CD8-positive, alpha-beta memory T cell (primary cell): ENCODE results near the gene NPTX2. TPM values are rescaled to one million over a fixed set of nuclear protein-coding genes. Genes with fewer than 3 reads are reported as not detected.

ENCODE experiments used
- CTCF ChIA-PET: fragments of 350-600 bp; sonication (Branson Sonifier 250); formaldehyde crosslinking; loops from one replicate; lab custom pipeline; 2021; ENCODE audit warnings: antibody characterized with exemption; lab: Charles Lee
- POLR2A ChIA-PET: fragments of 350-600 bp; sonication (Branson Sonifier 250); formaldehyde crosslinking; loops from one replicate; lab custom pipeline; 2021; ENCODE audit warnings: antibody characterized with exemption; lab: Charles Lee
- DNase-seq, 5 donors: peaks; one replicate each; pipeline versions ENCODE4 v3.0.0 to v3.0.0-alpha.2; 2020 to 2022; ENCODE audit warnings: mixed read lengths in 1 of 5
- H3K27ac ChIP-seq: one replicate; pipeline ENCODE4 v1.7.0; 2013; ENCODE audit warnings: low read depth, mild to moderate bottlenecking, low read length, moderate library complexity
- H3K27me3 ChIP-seq: 2 replicates; pipeline ENCODE4 v1.7.0; 2013; ENCODE audit warnings: low read length, mild to moderate bottlenecking; ENCODE audit not compliant: insufficient read depth, poor library complexity, severe bottlenecking
- H3K36me3 ChIP-seq: 2 replicates; pipeline ENCODE4 v1.7.0; 2013; ENCODE audit warnings: mild to moderate bottlenecking, low read length, moderate library complexity; ENCODE audit not compliant: insufficient read depth
- H3K4me1 ChIP-seq: 2 replicates; pipeline ENCODE4 v1.7.0; 2013; ENCODE audit warnings: mild to moderate bottlenecking, low read length, moderate library complexity; ENCODE audit not compliant: insufficient read depth
- H3K4me3 ChIP-seq: 2 replicates; pipeline ENCODE4 v1.7.0; 2013; ENCODE audit warnings: mild to moderate bottlenecking, low read length
- H3K9me3 ChIP-seq: 2 replicates; pipeline ENCODE4 v1.7.0; 2013; ENCODE audit warnings: mild to moderate bottlenecking, low read length
- H3K27ac Mint-ChIP-seq, 8 donors: one replicate each; pipeline ENCODE4 v1.8.0; 2020 to 2021; ENCODE audit warnings: mixed read lengths in 8 of 8, mild to moderate bottlenecking in 6 of 8, inconsistent platforms in 3 of 8, moderate library complexity in 3 of 8
- H3K27me3 Mint-ChIP-seq, 2 donors: one replicate each; pipeline ENCODE4 v1.8.0; 2020 to 2021; ENCODE audit warnings: mixed read lengths in 2 of 2, mild to moderate bottlenecking in 1 of 2, moderate library complexity in 1 of 2
- H3K36me3 Mint-ChIP-seq, 3 donors: one replicate each; pipeline ENCODE4 v1.8.0; 2020 to 2021; ENCODE audit warnings: mixed read lengths in 3 of 3, inconsistent platforms in 1 of 3, mild to moderate bottlenecking in 1 of 3
- H3K4me1 Mint-ChIP-seq, 3 donors: one replicate each; pipeline ENCODE4 v1.8.0; 2020 to 2021; ENCODE audit warnings: mixed read lengths in 3 of 3, inconsistent platforms in 1 of 3, mild to moderate bottlenecking in 1 of 3
- H3K4me3 Mint-ChIP-seq, 7 donors: one replicate each; pipeline ENCODE4 v1.8.0; 2020 to 2021; ENCODE audit warnings: mixed read lengths in 7 of 7, mild to moderate bottlenecking in 6 of 7, moderate library complexity in 4 of 7, inconsistent platforms in 2 of 7
- H3K9me3 Mint-ChIP-seq, 5 donors: one replicate each; pipeline ENCODE4 v1.8.0; 2020 to 2022; ENCODE audit warnings: mixed read lengths in 5 of 5, mild to moderate bottlenecking in 3 of 5, moderate library complexity in 2 of 5, inconsistent platforms in 1 of 5
- polyA plus RNA-seq: library from polyadenylated mRNA; unstranded; fragments of 300-500 nt; fragmentation: Illumina TruSeq; gene quantifications from one replicate; pipeline ENCODE4 v1.2.3, GENCODE V29; 2021
- total RNA-seq, 2 experiments: library from RNA; stranded (reverse); gene quantifications; one replicate each; pipeline ENCODE4 v1.2.3, GENCODE V29; 2021

The NPTX2 gene
- total and polyA plus RNA-seq, 3 experiments from 2014 or later = 0.16 TPM; not detected in 2

DNA sequence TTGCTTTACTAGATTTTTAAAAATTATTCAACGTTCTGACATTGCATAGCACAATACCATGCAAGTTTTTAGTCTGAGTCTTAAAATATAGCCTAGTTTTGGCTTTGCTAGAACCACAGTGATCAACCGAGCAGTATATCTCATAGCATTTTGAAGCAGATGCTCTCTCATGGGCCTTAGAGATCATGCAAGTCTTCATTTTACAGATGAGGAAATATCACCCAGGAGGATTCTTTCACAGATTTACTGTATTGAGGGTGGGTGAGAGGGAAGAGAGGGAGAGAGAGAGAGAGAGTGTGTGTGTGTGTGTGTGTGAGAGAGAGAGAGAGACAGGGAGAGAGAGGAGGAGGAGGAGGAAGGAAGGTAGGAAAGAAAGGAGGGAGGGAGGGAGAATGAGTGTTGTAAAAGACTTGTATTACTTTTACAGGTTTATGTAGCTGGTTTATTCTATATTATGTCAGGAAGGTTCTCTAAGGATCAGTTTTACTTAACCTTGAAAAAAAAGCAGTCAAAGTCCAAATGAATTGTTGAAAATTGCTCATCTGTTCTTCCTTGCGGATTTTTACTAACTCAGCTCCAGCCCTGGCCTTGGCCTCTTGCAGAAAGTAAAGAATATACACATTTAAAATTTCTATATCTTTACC is 14.2 kb upstream of the NPTX2 start:
- Histone ChIP-seq H3K9me3 (no peaks in the 10 kb centered on the region), H3K4me3 (no peak overlapping the region), H3K4me1 (no peaks in the 10 kb centered on the region), H3K27me3 (no peaks in the 10 kb centered on the region), H3K27ac (no peak overlapping the region), H3K36me3 (no peaks in the 10 kb centered on the region)
- H3K4me1 Mint-ChIP-seq = no peaks in the 10 kb centered on the region
- peaks cover 0 to 2% (median 0%) of the 10 kb centered on the region in 5 donors for H3K9me3 Mint-ChIP-seq
- ChIA-PET CTCF (no interaction called here), POLR2A (no interaction called here)
- H3K27me3 Mint-ChIP-seq = peaks cover 0 to 10% of the 10 kb centered on the region in 2 donors
- no peak overlapping the region for H3K27ac Mint-ChIP-seq
- no peak overlapping the region for H3K4me3 Mint-ChIP-seq
- H3K36me3 Mint-ChIP-seq = no peaks in the 10 kb centered on the region
- no peak for DNase-seq

DNA sequence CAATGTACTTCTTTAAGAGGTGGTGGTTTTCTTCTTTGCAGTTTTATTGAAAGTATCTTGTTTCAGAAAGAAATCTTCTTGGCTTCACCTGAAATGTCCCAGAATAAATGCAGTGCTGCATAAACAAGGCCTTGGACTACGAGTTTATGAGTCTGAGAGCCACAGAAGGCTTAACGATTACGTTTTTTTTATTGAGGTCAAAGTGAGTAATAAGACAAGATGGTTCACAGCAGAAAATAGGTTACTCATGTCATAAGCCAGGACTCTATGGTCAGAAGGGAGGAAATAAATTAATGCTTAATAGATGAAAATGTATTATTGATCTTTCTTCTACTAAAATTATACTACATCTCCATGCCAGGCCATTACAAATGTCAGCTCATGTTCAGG is 13.7 kb upstream of the NPTX2 start:
- Mint-ChIP-seq H3K4me1 (no peaks in the 10 kb centered on the region), H3K4me3 (no peak overlapping the region), H3K9me3 (peaks cover 0 to 2% (median 0%) of the 10 kb centered on the region in 5 donors), H3K27me3 (peaks cover 0 to 11% of the 10 kb centered on the region in 2 donors), H3K27ac (no peak overlapping the region), H3K36me3 (no peaks in the 10 kb centered on the region)
- no peaks in the 10 kb centered on the region for H3K9me3 ChIP-seq
- ChIA-PET POLR2A (no interaction called here), CTCF (no interaction called here)
- H3K27me3 ChIP-seq = no peaks in the 10 kb centered on the region
- no peak overlapping the region for H3K4me3 ChIP-seq
- no peaks in the 10 kb centered on the region for H3K36me3 ChIP-seq
- no peak overlapping the region for H3K27ac ChIP-seq
- H3K4me1 ChIP-seq = no peaks in the 10 kb centered on the region
- DNase-seq = no peak

DNA sequence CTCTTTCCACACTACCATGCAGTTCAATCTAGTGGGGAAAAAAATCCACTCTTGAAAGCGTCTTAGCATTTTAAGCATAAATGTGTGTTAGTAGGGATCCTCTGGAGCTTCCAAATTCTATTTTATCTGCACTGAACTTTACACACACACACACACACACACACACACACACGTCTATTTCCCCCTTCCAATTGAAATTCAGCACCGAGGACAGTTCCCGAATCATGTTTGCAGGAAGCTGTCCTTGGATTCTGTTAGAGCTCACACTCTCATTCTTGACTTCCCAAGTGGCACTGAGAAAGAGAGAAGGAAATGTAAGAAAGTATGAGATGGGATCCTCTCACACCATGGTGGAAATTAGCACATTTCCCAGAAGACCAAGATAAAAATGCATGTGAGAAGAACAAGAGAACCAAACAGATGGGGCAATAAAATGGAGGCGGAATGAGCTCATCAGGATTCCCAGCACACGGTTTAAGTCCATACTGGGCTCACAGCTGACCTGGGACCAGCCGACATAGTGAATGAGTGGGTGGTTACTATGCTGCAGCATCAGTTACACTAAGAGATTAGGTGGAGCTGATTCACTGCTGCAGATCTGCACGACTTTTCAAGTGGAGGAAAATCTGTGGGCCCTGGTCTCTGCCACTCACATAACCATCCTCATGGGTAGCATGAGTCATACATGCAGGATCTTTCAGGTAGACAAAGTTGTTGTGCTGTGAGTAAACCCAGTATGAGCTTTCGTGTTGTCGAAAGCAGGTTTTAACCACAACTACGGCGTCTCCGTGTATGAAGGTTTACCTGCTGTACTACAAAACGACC is 3.3 kb upstream of the NPTX2 start:
- DNase-seq = no peak
- Mint-ChIP-seq H3K4me1 (peaks cover 4 to 7% (median 5%) of the 10 kb centered on the region in 3 donors), H3K9me3 (peaks cover 0 to 15% (median 3%) of the 10 kb centered on the region in 5 donors), H3K27me3 (peaks cover 21 to 42% of the 10 kb centered on the region in 2 donors), H3K36me3 (no peaks in the 10 kb centered on the region), H3K27ac (no peak overlapping the region), H3K4me3 (no peak overlapping the region)
- no peaks in the 10 kb centered on the region for H3K36me3 ChIP-seq
- no peaks in the 10 kb centered on the region for H3K9me3 ChIP-seq
- no peak overlapping the region for H3K4me3 ChIP-seq
- no peaks in the 10 kb centered on the region for H3K4me1 ChIP-seq
- no peak overlapping the region for H3K27ac ChIP-seq
- no peaks in the 10 kb centered on the region for H3K27me3 ChIP-seq
- CTCF ChIA-PET = no interaction called here
- POLR2A ChIA-PET = no interaction called here

DNA sequence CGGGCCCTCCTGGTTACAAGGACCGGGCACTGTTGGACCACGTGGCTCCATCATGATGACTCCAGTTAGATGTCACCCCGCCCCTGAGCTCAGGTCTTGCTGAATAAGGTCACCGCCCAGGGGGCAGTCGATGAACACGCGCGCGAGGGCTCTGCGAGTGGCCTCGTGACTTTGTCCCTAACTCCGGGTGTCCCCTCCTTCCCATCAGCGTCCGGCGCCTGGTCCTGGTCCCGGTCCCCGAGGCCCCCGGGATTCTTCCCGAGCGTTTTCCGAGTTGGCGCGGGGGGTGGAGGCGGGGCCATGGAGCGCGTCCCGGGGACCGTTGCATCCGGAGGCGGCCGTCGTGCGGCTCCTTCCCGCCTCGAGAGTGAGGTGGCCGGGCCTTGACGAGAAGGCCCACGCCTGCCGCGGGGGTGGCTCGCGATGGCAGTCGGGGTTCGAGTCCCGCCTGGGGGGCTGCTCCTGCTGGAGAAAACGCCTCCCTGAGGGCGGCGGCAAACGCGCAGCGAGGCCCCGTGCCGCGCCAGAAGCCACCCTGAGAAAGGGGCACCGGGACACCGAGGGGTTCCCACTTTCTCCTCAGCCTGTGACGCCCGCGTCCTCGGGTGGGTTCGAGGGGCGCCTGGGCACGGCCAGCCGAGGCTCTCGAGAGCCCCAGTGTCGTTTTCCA is 569 bp upstream of the NPTX2 start:
- Histone ChIP-seq H3K27ac (no peak overlapping the region), H3K9me3 (no peaks in the 10 kb centered on the region), H3K27me3 (no peaks in the 10 kb centered on the region), H3K36me3 (no peaks in the 10 kb centered on the region), H3K4me3 (no peak overlapping the region), H3K4me1 (no peaks in the 10 kb centered on the region)
- DNase-seq = no peak
- Mint-ChIP-seq H3K9me3 (peaks cover 0 to 11% (median 4%) of the 10 kb centered on the region in 5 donors), H3K4me1 (peaks cover 7 to 8% (median 7%) of the 10 kb centered on the region in 3 donors), H3K27ac (no peak overlapping the region), H3K27me3 (peaks cover 23 to 55% of the 10 kb centered on the region in 2 donors), H3K36me3 (no peaks in the 10 kb centered on the region), H3K4me3 (no peak overlapping the region)
- ChIA-PET CTCF (no interaction called here), POLR2A (no interaction called here)

DNA sequence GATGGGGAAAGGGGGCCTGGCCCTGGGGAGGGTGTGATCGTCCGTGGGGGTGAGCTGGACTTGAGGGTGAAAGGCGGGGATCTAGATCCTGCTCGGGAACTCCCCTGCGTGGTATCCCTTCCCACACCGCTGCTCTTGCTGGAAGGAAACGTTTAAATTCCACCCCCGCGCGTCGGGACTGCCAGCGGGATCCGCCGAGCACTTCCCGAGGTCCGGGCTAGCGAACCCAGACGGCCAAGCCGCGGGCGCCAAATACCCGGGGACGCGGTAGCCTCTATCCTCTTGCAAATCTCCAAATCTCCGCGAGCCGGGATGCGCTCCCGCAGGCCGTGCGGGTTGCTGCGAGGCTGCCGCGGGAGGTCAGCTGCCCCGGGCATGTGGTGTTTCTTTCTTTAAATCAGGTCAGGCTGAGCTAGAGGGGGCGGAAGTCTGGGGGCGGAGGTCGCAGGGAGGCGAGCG is 904 bp downstream of the NPTX2 start:
- Mint-ChIP-seq H3K27me3 (peaks cover 22 to 65% of the 10 kb centered on the region in 2 donors), H3K9me3 (peaks cover 0 to 5% (median 4%) of the 10 kb centered on the region in 5 donors), H3K27ac (no peak overlapping the region), H3K4me1 (peaks cover 7 to 8% (median 7%) of the 10 kb centered on the region in 3 donors), H3K4me3 (peak overlapping the region in 1 of 7 donors; percentile 15), H3K36me3 (no peaks in the 10 kb centered on the region)
- Histone ChIP-seq H3K27me3 (no peaks in the 10 kb centered on the region), H3K9me3 (no peaks in the 10 kb centered on the region), H3K4me1 (no peaks in the 10 kb centered on the region), H3K4me3 (no peak overlapping the region), H3K27ac (no peak overlapping the region), H3K36me3 (no peaks in the 10 kb centered on the region)
- DNase-seq = no peak
- ChIA-PET POLR2A (no interaction called here), CTCF (no interaction called here)

DNA sequence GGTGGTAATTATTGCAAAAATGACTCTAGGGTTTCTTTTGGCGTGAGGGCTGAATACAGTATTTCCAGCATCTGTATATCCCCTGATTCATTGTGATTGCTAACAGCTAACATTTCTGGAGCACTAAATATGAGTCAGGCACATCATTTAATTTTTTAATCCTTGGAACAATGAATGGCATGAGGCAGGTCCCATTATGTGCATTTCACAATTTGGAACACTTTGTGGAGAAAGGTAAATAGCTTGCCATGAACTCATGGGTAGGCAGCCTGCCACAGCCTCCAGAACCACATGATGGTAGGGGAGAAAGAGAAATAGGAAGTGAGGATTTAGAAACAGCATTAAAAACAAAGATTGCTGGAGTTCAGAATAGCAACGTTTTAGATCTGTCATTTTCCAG is 1.7 kb downstream of the NPTX2 start:
- Mint-ChIP-seq H3K9me3 (peaks cover 0 to 5% (median 0%) of the 10 kb centered on the region in 5 donors), H3K4me1 (peaks cover 7 to 8% (median 7%) of the 10 kb centered on the region in 3 donors), H3K27ac (no peak overlapping the region), H3K27me3 (peaks cover 22 to 58% of the 10 kb centered on the region in 2 donors), H3K36me3 (no peaks in the 10 kb centered on the region), H3K4me3 (peak overlapping the region in 1 of 7 donors; percentile 16)
- H3K27me3 ChIP-seq = no peaks in the 10 kb centered on the region
- no peaks in the 10 kb centered on the region for H3K9me3 ChIP-seq
- POLR2A ChIA-PET = no interaction called here
- no peaks in the 10 kb centered on the region for H3K36me3 ChIP-seq
- CTCF ChIA-PET = no interaction called here
- H3K27ac ChIP-seq = no peak overlapping the region
- H3K4me1 ChIP-seq = no peaks in the 10 kb centered on the region
- no peak overlapping the region for H3K4me3 ChIP-seq
- DNase-seq = no peak

DNA sequence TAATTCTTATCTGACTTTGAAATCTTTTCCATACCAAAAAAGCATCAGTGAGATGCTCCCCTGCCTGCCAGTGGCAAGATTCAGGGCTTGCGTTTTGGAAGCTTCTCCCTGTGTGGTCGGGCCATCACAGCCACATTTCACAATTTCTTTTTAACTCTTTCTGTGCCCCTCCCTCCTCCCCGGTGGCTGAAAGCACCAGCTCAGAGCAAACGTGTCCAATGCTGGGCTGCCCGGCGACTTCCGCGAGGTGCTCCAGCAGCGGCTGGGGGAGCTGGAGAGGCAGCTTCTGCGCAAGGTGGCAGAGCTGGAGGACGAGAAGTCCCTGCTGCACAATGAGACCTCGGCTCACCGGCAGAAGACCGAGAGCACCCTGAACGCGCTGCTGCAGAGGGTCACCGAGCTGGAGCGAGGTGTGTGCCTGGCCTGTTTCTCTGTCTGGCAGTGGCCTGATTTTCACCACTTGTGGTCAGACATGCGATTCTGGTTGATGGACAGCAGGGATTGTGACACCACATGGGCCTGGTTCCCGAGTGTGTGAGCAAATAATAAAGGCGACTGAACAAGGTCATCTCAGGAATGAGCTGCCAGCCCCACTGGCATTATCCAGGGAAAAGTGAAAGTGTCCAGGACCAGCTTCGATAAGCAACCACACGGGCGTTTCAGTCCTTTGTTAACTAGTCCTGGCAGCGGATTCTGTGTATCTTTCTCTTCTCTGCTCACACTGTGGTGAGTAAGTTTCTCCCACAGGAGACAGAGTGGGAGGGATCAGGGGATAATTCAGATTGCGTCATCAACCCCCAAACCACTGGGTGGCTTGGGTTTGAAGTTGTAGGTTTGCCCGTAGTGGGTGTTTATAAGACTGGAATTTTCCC is 2.6 kb downstream of the NPTX2 start:
- ChIA-PET POLR2A (no interaction called here), CTCF (no interaction called here)
- Mint-ChIP-seq H3K36me3 (no peaks in the 10 kb centered on the region), H3K9me3 (peaks cover 0 to 7% (median 0%) of the 10 kb centered on the region in 5 donors), H3K27ac (no peak overlapping the region), H3K27me3 (peaks cover 25 to 54% of the 10 kb centered on the region in 2 donors), H3K4me1 (peaks cover 7 to 8% (median 7%) of the 10 kb centered on the region in 3 donors), H3K4me3 (no peak overlapping the region)
- no peak overlapping the region for H3K27ac ChIP-seq
- H3K4me3 ChIP-seq = no peak overlapping the region
- H3K36me3 ChIP-seq = no peaks in the 10 kb centered on the region
- no peaks in the 10 kb centered on the region for H3K4me1 ChIP-seq
- no peaks in the 10 kb centered on the region for H3K9me3 ChIP-seq
- DNase-seq = no peak
- H3K27me3 ChIP-seq = no peaks in the 10 kb centered on the region
